Measurements from ENCODE around the gene KLF4. TPM values are rescaled to one million over a fixed set of nuclear protein-coding genes. Genes with fewer than 3 reads are reported as not detected.

Gene KLF4
- total RNA-seq, 2 donors from 2014 or later: 1.7 to 3.5 TPM

DNA sequence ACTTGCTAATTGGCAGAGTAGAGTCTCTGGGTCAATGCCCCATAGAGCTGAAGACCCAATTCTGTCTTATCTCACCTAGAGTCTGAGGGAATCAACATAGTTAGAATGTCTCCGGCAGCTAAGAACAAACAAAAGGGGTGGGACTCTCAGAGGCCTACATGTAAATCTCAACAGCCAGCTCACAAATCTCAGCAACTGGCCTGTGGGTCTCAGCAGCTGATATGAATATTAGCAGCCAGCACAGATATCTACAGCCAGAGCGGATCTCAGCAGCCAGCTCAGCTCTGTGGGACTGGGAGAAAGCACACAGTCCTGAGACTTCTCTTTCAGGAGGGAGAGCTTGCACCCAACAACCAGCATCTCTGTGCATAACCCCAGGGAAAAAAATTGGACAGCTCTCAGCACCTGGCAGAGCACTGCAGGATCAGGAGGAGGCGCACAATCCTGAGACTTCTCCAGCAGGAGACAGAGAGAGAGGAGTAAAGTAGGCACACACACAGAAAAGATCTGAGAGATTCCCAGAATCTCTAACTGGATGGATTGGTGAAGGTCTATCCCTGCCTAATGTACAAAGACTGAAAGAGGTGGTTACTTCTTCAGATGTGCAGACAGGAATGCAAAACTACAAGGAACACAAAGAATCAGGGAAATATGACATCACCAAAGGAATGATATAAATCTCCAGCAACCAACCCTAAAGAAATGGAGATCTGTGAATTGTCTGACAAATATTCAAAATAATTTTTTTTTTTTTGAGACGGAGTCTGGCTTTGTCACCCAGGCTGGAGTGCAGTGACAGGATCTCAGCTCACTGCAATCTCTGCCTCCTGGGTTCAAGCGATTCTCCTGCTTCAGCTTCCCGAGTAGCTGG is 29.2 kb downstream of the KLF4 start:
- Mint-ChIP-seq H3K4me1 (ENCODE audit: low read depth) (peaks cover 2% of the 10 kb centered on the region), H3K27me3 (ENCODE audit: low read depth) (peaks cover 20% of the 10 kb centered on the region), H3K4me3 (no peak overlapping the region), H3K27ac (no peak overlapping the region), H3K9me3 (no peaks in the 10 kb centered on the region), H3K36me3 (ENCODE audit: insufficient read depth in 2 of 2) (no peaks in the 10 kb centered on the region)
- ATAC-seq (replicated peaks in 1 of 2) (no peak), DNase-seq (no peak)

DNA sequence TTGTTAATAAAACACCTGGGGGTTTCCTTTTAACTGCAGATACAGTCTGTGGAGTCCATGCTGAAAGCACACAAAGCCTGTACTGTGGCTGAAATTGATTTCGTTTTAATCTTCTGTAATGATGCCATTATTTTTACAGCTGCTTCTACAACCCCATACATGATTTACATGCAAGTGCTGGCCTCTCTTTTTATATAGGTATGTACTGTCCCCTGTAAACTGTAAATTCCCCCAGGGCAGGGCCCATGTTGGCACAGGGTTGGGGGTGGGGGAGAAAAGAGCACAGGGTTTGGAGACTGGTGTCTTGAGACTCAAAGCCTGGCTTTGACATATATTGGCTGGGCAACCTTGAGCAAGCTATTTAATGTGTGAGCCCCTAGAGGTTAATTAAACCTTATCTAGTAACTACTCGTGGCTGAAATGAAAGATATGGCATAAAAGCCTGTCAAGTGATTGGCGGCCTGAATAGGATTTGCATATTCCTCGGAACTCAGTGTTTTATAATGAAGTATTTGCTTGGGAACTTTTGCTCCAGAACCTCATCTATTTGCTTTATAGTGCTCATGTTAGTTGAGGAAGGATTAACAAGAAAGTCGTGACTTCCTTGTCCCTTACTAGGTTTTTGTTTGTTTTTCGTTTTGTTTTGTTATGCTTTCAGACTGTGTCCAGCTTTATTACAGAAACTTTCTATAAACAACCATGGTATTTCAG is 34.0 kb downstream of the KLF4 start:
- Mint-ChIP-seq H3K4me3 (no peak overlapping the region), H3K4me1 (ENCODE audit: low read depth) (no peaks in the 10 kb centered on the region)

DNA sequence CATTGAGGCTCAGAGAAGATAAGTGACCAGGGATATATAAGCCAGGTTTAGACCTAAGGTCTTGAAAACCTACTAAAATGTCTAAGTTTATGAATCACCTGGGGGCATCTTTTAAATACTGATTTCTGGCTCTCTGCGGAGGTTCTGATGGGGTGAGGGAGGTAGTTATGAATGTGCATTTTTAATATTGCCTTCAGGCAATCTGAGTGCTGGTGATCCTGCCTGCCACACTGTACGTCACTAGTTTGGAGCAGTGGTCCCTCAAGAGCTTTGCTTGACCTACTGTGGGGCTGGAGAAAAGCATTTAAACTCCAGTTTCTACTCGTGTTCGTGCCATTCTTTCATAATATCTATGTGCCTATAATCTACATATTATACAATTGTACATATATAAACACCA is 36.1 kb downstream of the KLF4 start:
- H3K4me3 Mint-ChIP-seq: no peak overlapping the region
- ATAC-seq (replicated peaks in 1 of 2): no peak
- H3K27me3 Mint-ChIP-seq (ENCODE audit: low read depth): peaks cover 12% of the 10 kb centered on the region

More for the DNA sequence above, 34.0 kb downstream of the KLF4 start:
- Mint-ChIP-seq H3K9me3 (no peaks in the 10 kb centered on the region), H3K27ac (no peak overlapping the region), H3K36me3 (ENCODE audit: insufficient read depth in 2 of 2) (no peaks in the 10 kb centered on the region), H3K27me3 (ENCODE audit: low read depth) (peaks cover 12% of the 10 kb centered on the region)
- no peak for DNase-seq
- no peak for ATAC-seq (replicated peaks in 1 of 2)

DNA sequence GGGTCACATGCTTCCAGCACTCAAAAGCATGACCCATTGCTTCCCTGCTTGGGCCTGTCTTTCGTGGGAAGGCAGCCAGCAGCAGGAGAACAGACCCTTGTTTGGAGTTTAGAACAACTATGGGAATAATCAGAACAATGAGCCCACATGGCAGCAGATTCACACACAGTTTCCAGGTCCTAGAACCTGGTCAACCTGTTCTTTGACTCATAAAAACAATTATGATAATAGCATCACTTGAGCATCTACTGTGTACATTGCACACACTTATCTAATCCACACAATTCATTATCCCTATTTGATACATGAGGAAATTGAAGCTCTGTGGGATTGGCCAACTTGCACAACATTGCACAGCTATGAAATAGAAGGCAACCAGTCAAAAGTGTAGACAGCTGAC is 41.7 kb downstream of the KLF4 start:
- no peak overlapping the region for H3K4me3 Mint-ChIP-seq
- ATAC-seq (replicated peaks in 1 of 2) (no peak), DNase-seq (no peak)
- no peak overlapping the region for H3K27ac Mint-ChIP-seq
- no peaks in the 10 kb centered on the region for H3K27me3 Mint-ChIP-seq (ENCODE audit: low read depth)
- no peaks in the 10 kb centered on the region for H3K9me3 Mint-ChIP-seq
- no peaks in the 10 kb centered on the region for H3K4me1 Mint-ChIP-seq (ENCODE audit: low read depth)
- H3K36me3 Mint-ChIP-seq (ENCODE audit: insufficient read depth in 2 of 2): no peaks in the 10 kb centered on the region

More for the DNA sequence above, 36.1 kb downstream of the KLF4 start:
- Mint-ChIP-seq H3K27ac (no peak overlapping the region), H3K36me3 (ENCODE audit: insufficient read depth in 2 of 2) (no peaks in the 10 kb centered on the region), H3K9me3 (no peaks in the 10 kb centered on the region), H3K4me1 (ENCODE audit: low read depth) (no peaks in the 10 kb centered on the region)
- DNase-seq: no peak

DNA sequence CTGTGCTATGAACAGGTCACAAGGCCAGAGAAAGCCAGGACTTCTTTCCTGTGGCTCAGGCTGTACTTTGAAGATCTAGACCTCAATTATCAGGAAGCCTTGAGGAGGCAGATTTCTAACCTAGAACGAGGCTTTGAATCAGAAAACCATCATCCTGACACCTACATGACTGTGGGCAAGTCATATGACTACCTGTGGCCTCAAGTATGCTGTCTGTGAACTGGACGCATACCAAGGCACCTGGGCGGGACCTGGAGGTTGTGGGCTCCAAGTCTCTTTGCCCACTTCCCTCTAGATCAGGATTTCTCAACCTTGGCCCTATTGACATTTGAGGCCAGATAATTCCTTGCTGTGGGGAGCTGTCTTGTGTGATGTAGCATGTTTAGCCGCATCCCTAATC is 42.5 kb downstream of the KLF4 start:
- ATAC-seq (replicated peaks in 1 of 2) (no peak), DNase-seq (no peak)
- Mint-ChIP-seq H3K27me3 (ENCODE audit: low read depth) (no peaks in the 10 kb centered on the region), H3K9me3 (no peaks in the 10 kb centered on the region), H3K4me1 (ENCODE audit: low read depth) (no peaks in the 10 kb centered on the region), H3K4me3 (no peak overlapping the region), H3K36me3 (ENCODE audit: insufficient read depth in 2 of 2) (no peaks in the 10 kb centered on the region), H3K27ac (no peak overlapping the region)

DNA sequence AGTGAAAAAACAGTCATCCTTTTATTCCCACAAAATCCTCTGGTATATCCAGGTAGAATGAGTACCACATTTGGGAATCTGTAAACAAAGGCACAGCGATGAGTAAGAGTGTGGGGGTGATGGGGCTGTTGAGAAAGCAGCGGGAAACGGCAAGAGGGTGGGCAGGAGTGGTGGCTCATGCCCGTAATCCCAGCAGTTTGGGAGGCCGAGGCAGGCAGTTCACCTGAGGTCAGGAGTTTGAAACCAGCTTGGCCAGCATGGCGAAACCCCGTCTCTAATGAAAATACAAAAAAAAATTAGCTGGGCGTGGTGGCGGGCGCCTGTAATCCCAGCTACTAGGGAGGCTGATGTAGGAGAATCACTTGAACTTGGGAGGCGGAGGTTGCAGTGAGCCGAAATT is 43.1 kb downstream of the KLF4 start:
- H3K36me3 Mint-ChIP-seq (ENCODE audit: insufficient read depth in 2 of 2): no peaks in the 10 kb centered on the region
- H3K27me3 Mint-ChIP-seq (ENCODE audit: low read depth): no peaks in the 10 kb centered on the region
- H3K4me3 Mint-ChIP-seq: no peak overlapping the region
- ATAC-seq (replicated peaks in 1 of 2): no peak
- H3K27ac Mint-ChIP-seq: no peak overlapping the region
- H3K4me1 Mint-ChIP-seq (ENCODE audit: low read depth): no peaks in the 10 kb centered on the region
- no peak for DNase-seq
- H3K9me3 Mint-ChIP-seq: no peaks in the 10 kb centered on the region

DNA sequence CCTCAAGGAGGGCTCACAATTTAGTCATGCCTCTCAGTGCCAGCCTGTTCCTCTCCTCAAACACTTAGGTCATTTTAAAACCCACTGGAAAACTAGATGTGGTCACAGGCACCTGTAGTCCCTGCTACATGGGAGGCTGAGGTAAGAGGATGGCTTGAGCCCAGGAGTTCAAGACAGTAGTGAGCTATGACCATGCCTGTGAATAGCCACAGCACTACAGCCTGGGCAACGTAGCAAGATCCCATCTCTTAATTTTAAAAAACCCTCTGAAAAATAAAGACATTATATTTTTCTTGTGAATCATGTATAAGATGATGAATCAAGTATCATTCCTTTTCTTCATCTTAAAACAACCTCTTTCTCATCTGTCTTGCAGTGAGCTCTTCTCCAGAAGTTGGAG is 45.8 kb downstream of the KLF4 start:
- Mint-ChIP-seq H3K36me3 (ENCODE audit: insufficient read depth in 2 of 2) (no peaks in the 10 kb centered on the region), H3K4me1 (ENCODE audit: low read depth) (no peaks in the 10 kb centered on the region), H3K27me3 (ENCODE audit: low read depth) (no peaks in the 10 kb centered on the region), H3K9me3 (no peaks in the 10 kb centered on the region), H3K27ac (no peak overlapping the region), H3K4me3 (no peak overlapping the region)
- DNase-seq (no peak), ATAC-seq (replicated peaks in 1 of 2) (no peak)

DNA sequence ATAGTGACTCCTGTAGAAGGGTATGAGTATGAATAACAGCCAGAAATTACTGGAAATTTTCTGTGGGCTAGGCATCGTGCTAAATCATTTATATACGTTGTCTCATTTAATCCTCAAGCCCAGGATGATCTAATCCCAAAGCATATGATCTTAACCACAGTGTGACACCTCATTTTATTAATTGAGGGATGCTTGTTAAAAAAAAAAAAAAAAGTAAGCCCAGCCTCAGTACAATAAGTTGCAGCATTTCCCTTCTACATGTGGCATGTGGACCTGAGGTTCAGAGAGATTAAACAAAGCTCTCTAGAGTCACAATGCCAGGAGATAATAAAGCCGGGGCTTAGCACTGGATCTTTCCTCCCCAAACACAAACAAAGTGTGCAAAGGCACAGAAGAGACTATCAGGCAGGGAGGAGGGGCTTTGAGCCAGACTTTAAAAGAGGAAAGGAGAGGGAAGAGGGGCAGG is 49.5 kb downstream of the KLF4 start:
- H3K4me3 Mint-ChIP-seq: no peak overlapping the region
- DNase-seq (no peak), ATAC-seq (replicated peaks in 1 of 2) (no peak)
- H3K36me3 Mint-ChIP-seq (ENCODE audit: insufficient read depth in 2 of 2): no peaks in the 10 kb centered on the region
- no peak overlapping the region for H3K27ac Mint-ChIP-seq
- no peaks in the 10 kb centered on the region for H3K9me3 Mint-ChIP-seq
- no peaks in the 10 kb centered on the region for H3K4me1 Mint-ChIP-seq (ENCODE audit: low read depth)
- peaks cover 7% of the 10 kb centered on the region for H3K27me3 Mint-ChIP-seq (ENCODE audit: low read depth)

DNA sequence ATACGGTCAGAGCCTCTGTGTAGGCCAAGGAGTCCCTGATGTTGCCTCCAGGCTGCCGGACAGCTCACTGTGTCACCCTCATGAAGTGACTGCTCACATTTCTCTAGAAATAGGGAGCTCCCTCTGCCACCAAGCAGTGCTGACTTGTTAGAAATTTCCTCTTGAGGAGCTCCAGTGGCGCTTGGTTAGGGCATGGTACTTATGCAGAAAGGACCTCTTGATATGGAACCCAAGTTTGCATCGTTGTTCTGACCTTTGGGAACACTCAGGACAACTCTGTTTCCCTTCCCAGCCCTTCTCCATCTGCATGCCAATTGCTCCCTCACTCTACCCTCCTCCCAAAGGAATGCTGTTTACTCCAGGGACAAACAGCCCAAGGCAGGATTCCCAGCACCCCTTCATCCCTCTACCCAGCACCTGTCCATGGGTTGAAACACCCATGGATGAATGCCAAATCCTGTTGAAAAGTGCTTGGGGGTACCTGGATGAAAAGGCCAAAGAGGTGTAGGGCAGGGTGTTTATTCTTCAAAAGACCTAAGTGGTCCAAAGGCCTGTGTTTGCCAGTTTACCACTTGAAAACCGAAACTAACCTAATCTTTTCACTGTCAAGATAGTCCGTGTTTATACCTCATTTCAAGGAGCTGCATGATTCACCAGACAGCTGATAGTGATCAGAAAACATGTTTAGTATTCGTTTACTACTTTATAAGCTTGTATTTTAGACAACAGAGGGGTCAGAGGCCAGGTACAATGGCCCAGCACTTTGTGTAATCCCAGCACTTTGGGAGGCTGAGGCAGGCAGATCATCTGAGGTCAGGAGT is 51.1 kb downstream of the KLF4 start:
- DNase-seq (no peak), ATAC-seq (replicated peaks in 1 of 2) (no peak)
- H3K36me3 Mint-ChIP-seq (ENCODE audit: insufficient read depth in 2 of 2): no peaks in the 10 kb centered on the region
- H3K4me1 Mint-ChIP-seq (ENCODE audit: low read depth): no peaks in the 10 kb centered on the region
- H3K27me3 Mint-ChIP-seq (ENCODE audit: low read depth): peaks cover 7% of the 10 kb centered on the region
- H3K27ac Mint-ChIP-seq: no peak overlapping the region
- H3K9me3 Mint-ChIP-seq: no peaks in the 10 kb centered on the region
- H3K4me3 Mint-ChIP-seq: no peak overlapping the region

DNA sequence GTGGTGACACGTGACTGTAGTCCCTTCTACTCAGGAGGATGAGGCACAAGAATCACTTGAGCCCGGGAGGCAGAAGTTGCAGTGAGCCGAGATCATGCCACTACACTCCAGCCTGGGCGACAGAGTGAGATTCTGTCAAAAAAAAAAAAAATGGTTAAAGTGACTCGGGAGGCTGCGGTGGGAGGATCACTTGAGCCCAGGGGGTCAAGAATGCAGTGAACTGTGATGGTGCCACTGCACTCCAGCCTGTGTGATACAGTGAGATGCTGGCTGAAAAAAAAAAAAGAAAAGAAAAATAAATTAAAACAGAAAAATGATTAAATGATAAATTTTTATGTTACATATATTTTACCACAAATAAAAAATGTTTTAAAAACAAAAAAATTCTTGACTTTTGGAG is 51.9 kb downstream of the KLF4 start:
- ATAC-seq (replicated peaks in 1 of 2) (no peak), DNase-seq (no peak)
- peaks cover 7% of the 10 kb centered on the region for H3K27me3 Mint-ChIP-seq (ENCODE audit: low read depth)
- H3K4me1 Mint-ChIP-seq (ENCODE audit: low read depth): no peaks in the 10 kb centered on the region
- no peaks in the 10 kb centered on the region for H3K36me3 Mint-ChIP-seq (ENCODE audit: insufficient read depth in 2 of 2)
- no peaks in the 10 kb centered on the region for H3K9me3 Mint-ChIP-seq
- H3K27ac Mint-ChIP-seq: no peak overlapping the region
- no peak overlapping the region for H3K4me3 Mint-ChIP-seq

DNA sequence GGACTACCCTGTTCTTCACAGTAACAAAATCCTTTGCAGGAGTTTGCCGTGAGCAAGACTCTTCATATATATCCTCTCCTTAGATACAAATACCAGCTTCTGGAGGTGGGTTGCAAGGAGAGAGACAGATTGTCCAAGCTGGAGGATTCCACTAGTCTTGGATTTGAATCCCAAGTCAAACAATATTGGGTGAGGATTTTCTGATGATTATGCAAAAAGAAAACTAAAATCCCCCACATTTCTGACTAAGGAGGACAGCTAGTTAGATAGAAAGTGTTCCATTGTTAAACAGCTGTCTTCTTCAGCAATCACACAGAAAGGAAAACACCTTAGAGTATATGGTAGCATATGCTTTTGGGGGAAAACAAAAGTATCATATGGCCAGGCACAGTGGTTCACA is 54.2 kb downstream of the KLF4 start:
- no peaks in the 10 kb centered on the region for H3K9me3 Mint-ChIP-seq
- no peaks in the 10 kb centered on the region for H3K36me3 Mint-ChIP-seq (ENCODE audit: insufficient read depth in 2 of 2)
- DNase-seq (no peak), ATAC-seq (replicated peaks in 1 of 2) (no peak)
- H3K4me1 Mint-ChIP-seq (ENCODE audit: low read depth): no peaks in the 10 kb centered on the region
- no peak overlapping the region for H3K27ac Mint-ChIP-seq
- peaks cover 7% of the 10 kb centered on the region for H3K27me3 Mint-ChIP-seq (ENCODE audit: low read depth)
- no peak overlapping the region for H3K4me3 Mint-ChIP-seq

Measured in activated T-cell treated with anti-CD3 and anti-CD28 coated beads, Interleukin-2, amount 50 U/mL, for 72 hours (primary cell).